Right lung (tissue), 5 donors: ENCODE results near the gene KLHL25. TPM values are rescaled to one million over a fixed set of nuclear protein-coding genes. Genes with fewer than 3 reads are reported as not detected.

Experiments used
- DNase-seq, 2 donors: peaks; one replicate each; pipeline ENCODE4 v3.0.0-alpha.2; 2013
- polyA plus RNA-seq, 5 donors: library from polyadenylated mRNA; unstranded; fragments of 120-200 nt; gene quantifications; one replicate each; pipeline versions ENCODE4 v1.2.1 to v1.2.3, GENCODE V29; 2013; ENCODE audit warnings: inconsistent platforms in 1 of 5, low replicate concordance in 1 of 5; ENCODE audit not compliant: insufficient read length in 5 of 5, insufficient read depth in 1 of 5

The KLHL25 gene
- polyA plus RNA-seq, 5 donors: 4.7 to 8.0 (median 6.6) TPM

DNA sequence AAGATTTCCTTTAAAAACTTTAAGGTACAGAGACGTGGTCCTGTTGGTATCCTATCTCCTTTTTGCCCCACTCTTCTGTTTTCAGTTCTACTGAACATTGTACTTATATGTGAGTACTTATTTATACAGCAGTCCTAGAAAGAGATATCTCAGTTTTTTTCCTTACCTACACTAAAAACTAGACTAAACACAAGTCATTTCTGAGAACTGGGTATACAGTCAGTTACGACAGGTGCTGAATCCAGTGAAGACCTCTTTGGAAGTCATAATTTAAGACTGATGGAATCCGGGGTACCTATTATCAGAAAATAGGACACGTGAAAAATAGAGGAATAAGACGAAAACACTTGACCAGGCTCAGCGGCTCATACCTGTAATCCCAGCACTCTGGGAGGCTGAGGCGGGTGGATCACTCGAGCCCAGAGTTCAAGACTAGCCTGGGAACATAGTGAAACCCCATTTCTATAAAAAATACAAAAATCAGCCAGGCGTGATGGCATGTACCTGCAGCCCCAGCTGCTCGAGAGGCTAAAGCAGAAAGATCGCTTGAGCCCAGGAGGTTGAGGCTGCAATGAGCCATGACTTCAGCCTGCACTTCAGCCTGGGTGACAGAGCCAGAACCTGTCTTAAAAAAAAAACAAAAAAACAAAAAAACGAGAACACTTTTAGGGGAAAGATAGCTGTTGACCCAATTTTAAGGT is 76.3 kb downstream of the KLHL25 start:
- no peak for DNase-seq

DNA sequence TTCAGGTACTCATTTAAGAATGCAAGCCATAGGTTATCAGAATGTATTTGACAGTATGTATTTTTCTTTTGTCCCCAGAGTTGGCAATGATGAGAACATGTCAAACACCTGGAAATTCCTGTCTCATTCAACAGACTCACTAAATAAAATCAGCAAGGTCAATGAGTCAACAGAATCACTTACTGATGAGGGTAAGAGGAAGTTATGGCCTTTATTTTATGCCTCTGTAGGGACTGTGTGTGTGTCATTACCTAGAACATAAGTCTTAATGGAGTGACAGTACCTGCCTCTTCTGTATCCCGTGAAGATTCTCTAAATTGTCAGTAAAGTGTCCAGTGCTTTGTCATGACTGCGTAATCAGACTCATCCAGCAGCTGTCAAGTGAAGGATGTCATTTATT is 77.5 kb downstream of the KLHL25 start:
- no peak for DNase-seq

DNA sequence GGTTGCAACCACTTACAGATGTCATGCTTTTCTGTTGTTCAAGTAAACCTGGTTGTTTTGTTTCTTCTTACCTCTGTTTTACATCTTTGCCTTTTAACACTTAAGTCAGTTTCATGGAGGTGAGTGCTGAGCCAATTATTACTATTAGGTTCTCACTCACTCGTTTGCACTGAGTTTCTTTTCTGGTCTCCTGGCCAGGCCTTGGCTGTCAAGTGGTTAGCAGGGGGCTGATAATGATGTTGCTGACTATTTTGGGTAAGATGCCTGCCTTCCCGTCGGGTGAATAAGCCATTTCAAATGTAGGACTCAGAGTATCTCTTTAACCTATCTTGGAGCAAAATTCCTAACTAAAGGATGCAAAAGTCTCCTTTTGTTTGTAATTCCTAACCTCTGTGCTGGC is 78.5 kb downstream of the KLHL25 start:
- DNase-seq: no peak

DNA sequence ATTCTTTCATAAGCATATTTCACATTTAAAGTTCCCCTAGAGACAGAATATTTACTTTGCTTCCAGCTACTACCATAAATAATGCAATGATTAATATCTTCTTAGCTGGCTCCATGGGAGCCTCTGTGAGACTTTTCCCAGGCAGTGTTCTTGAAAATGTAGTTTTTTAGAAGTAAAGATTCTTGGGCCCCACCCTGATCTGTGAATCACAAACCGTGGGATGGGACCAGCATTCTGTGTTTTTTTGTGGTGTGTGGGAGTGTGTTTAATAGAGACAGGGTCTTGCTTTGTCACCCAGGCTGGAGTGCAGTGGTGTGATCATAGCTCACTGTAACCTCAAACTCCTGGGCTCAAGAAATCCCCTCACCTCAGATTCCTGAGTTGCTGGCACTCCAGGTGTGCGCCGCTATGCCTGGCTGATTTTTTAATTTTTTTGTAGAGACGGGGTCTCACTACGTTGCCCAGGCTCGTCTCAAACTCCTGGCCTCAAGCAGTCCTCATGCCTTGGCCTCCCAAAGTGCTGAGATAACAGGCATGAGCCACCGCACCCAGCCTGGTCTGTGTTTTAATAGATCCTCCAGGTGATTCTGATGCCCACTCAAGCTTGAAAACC is 83.0 kb downstream of the KLHL25 start:
- no peak for DNase-seq

DNA sequence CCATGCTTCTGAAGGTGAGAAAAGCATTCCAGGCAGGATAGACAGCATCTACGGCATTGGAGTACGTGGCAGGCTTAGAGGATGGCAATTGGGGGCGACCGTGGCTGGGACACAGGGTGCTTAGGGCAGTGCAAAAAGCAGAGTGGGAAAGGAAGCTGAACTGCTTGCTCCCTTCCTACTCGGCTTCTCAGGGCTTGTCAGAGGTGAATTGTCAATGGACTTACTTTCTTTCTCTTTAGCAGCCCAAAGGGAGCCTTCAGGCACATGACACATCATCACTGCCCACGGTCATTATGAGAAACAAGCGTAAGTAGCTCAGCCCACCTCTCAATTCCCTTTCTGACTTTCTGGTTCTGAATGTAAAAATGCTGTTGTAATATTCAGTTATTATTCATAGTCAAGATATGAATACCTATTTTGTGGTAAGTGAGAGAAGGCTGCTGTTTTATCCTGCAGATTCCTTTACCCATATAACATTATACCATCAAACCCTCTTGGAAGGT is 84.3 kb downstream of the KLHL25 start:
- no peak for DNase-seq
